Measurements from ENCODE around the gene ACTG2. TPM values are rescaled to one million over a fixed set of nuclear protein-coding genes. Genes with fewer than 3 reads are reported as not detected.

Gene ACTG2
- total RNA-seq, 1 experiment from 2014 or later: not detected

- intact Hi-C loops (cut with micrococcal nuclease; ENCODE audit: unreplicated experiment): no loop called here
- no peak overlapping the region for H3K4me3 ChIP-seq
- no peaks in the 10 kb centered on the region for H3K9me3 ChIP-seq (ENCODE audit: insufficient read depth, low read depth)
- no TSS peak for BruUV-seq (replicated peaks)
- TF ChIP-seq CTCF (conservative IDR thresholded peaks at IDR 0.05) (no peak), EZH2 (IDR thresholded peaks at IDR 0.05; ENCODE audit: low read depth) (no peak)
- H3K9me2 ChIP-seq (ENCODE audit: insufficient read depth): no peaks in the 10 kb centered on the region
- H3K4me2 ChIP-seq: no peak overlapping the region
- peaks cover 63% of the 10 kb centered on the region for H3K36me3 ChIP-seq (ENCODE audit: low read depth)
- no peaks in the 10 kb centered on the region for H3F3A ChIP-seq (ENCODE audit: insufficient read depth, low read depth)
- no peak overlapping the region for H2AFZ ChIP-seq
- H3K4me1 ChIP-seq (replicated peaks; ENCODE audit: insufficient read depth): no peaks in the 10 kb centered on the region
- H3K27ac ChIP-seq: no peak overlapping the region
- no peak for DNase-seq
- ChIA-PET CTCF (interaction anchor here (0.5 kb wide), 1 partner anchor 17 kb away, joined by 3 read pairs; no protein-coding TSS in a partner anchor), POLR2A (ENCODE audit: unreplicated experiment) (no interaction called here)
- no peaks in the 10 kb centered on the region for H3K27me3 ChIP-seq (ENCODE audit: insufficient read depth, low read depth)
- peaks cover 54% of the 10 kb centered on the region for H3K79me2 ChIP-seq (ENCODE audit: low read depth)
- H4K20me1 ChIP-seq (ENCODE audit: insufficient read depth): peaks cover 75% of the 10 kb centered on the region
These were observed 51.9 kb downstream of the ACTG2 start for GRCh38 chr2:73944714-73945113.

GRCh38 chr2:73946215-73946614 is 53.4 kb downstream of the ACTG2 start:
- Histone ChIP-seq H3K9me2 (ENCODE audit: insufficient read depth) (no peaks in the 10 kb centered on the region), H3F3A (ENCODE audit: insufficient read depth, low read depth) (no peaks in the 10 kb centered on the region), H3K4me3 (no peak overlapping the region), H2AFZ (no peak overlapping the region), H3K27me3 (ENCODE audit: insufficient read depth, low read depth) (no peaks in the 10 kb centered on the region), H3K36me3 (ENCODE audit: low read depth) (peaks cover 63% of the 10 kb centered on the region), H4K20me1 (ENCODE audit: insufficient read depth) (peaks cover 68% of the 10 kb centered on the region), H3K4me1 (replicated peaks; ENCODE audit: insufficient read depth) (no peaks in the 10 kb centered on the region), H3K27ac (no peak overlapping the region), H3K4me2 (no peak overlapping the region), H3K79me2 (ENCODE audit: low read depth) (peaks cover 39% of the 10 kb centered on the region), H3K9me3 (ENCODE audit: insufficient read depth, low read depth) (no peaks in the 10 kb centered on the region)
- DNase-seq: no peak
- TF ChIP-seq CTCF (conservative IDR thresholded peaks at IDR 0.05) (no peak), EZH2 (IDR thresholded peaks at IDR 0.05; ENCODE audit: low read depth) (no peak)
- BruUV-seq (replicated peaks): no TSS peak
- ChIA-PET POLR2A (ENCODE audit: unreplicated experiment) (no interaction called here), CTCF (no interaction called here)
- intact Hi-C loops (cut with micrococcal nuclease; ENCODE audit: unreplicated experiment): no loop called here

GRCh38 chr2:73946666-73947065 is 53.9 kb downstream of the ACTG2 start:
- TF ChIP-seq CTCF (conservative IDR thresholded peaks at IDR 0.05) (no peak), EZH2 (IDR thresholded peaks at IDR 0.05; ENCODE audit: low read depth) (no peak)
- intact Hi-C loops (cut with micrococcal nuclease; ENCODE audit: unreplicated experiment): no loop called here
- H3F3A ChIP-seq (ENCODE audit: insufficient read depth, low read depth): no peaks in the 10 kb centered on the region
- no peaks in the 10 kb centered on the region for H3K4me1 ChIP-seq (replicated peaks; ENCODE audit: insufficient read depth)
- CTCF ChIA-PET: no interaction called here
- H2AFZ ChIP-seq: no peak overlapping the region
- H3K9me2 ChIP-seq (ENCODE audit: insufficient read depth): no peaks in the 10 kb centered on the region
- no TSS peak for BruUV-seq (replicated peaks)
- H3K79me2 ChIP-seq (ENCODE audit: low read depth): peaks cover 36% of the 10 kb centered on the region
- no peaks in the 10 kb centered on the region for H3K9me3 ChIP-seq (ENCODE audit: insufficient read depth, low read depth)
- POLR2A ChIA-PET (ENCODE audit: unreplicated experiment): no interaction called here
- H3K27ac ChIP-seq: no peak overlapping the region
- peaks cover 68% of the 10 kb centered on the region for H3K36me3 ChIP-seq (ENCODE audit: low read depth)
- peaks cover 69% of the 10 kb centered on the region for H4K20me1 ChIP-seq (ENCODE audit: insufficient read depth)
- H3K27me3 ChIP-seq (ENCODE audit: insufficient read depth, low read depth): no peaks in the 10 kb centered on the region
- H3K4me2 ChIP-seq: no peak overlapping the region
- DNase-seq: no peak
- no peak overlapping the region for H3K4me3 ChIP-seq
